ENCODE data around the gene AIFM3.

AIFM3 gene

GRCh38 chr22:21025763-21026755 lies 59.0 kb downstream of the AIFM3 start:
- Histone ChIP-seq H3K27me3 (peaks cover 4% of the 10 kb centered on the region; the same call in 1 of the 2 replicates), H3K27ac (peak overlapping the region; percentile 30; the same call in 1 of the 2 replicates), H3K4me3 (no peak overlapping the region), H3K4me2 (peak overlapping the region; percentile 28; the same call in 1 of the 2 replicates), H3K9me3 (no peaks in the 10 kb centered on the region), H3K9ac (no peak overlapping the region), H4K20me1 (no peaks in the 10 kb centered on the region), H3K4me1 (peaks cover 7% of the 10 kb centered on the region), H3K36me3 (no peaks in the 10 kb centered on the region)
- no peak for TF ChIP-seq Cebpa-rat (IDR thresholded peaks at IDR 0.05)

GRCh38 chr22:21026783-21027692 lies 60.0 kb downstream of the AIFM3 start:
- H3K27me3 ChIP-seq, result peaks cover 14% of the 10 kb centered on the region
- no peaks in the 10 kb centered on the region for H3K9me3 ChIP-seq
- peaks cover 7% of the 10 kb centered on the region for H3K4me1 ChIP-seq
- no peaks in the 10 kb centered on the region for H3K36me3 ChIP-seq
- no peak overlapping the region for H3K9ac ChIP-seq
- no peak overlapping the region for H3K4me3 ChIP-seq
- H3K27ac ChIP-seq, result no peak overlapping the region
- no peak overlapping the region for H3K4me2 ChIP-seq
- no peak for TF ChIP-seq Cebpa-rat (IDR thresholded peaks at IDR 0.05)
- no peaks in the 10 kb centered on the region for H4K20me1 ChIP-seq

- Histone ChIP-seq H3K4me1 (peaks cover 10% of the 10 kb centered on the region), H3K9ac (no peak overlapping the region), H3K36me3 (no peaks in the 10 kb centered on the region), H4K20me1 (no peaks in the 10 kb centered on the region), H3K27ac (no peak overlapping the region), H3K4me3 (no peak overlapping the region), H3K9me3 (no peaks in the 10 kb centered on the region), H3K4me2 (no peak overlapping the region), H3K27me3 (peaks cover 25% of the 10 kb centered on the region)
- TF ChIP-seq Cebpa-rat (IDR thresholded peaks at IDR 0.05), result no peak
Measured at GRCh38 chr22:21028277-21029251, 61.5 kb downstream of the AIFM3 start.

- TF ChIP-seq Cebpa-rat (IDR thresholded peaks at IDR 0.05), result no peak
- Histone ChIP-seq H3K27me3 (peaks cover 25% of the 10 kb centered on the region), H3K4me3 (no peak overlapping the region), H4K20me1 (no peaks in the 10 kb centered on the region), H3K4me2 (no peak overlapping the region), H3K36me3 (no peaks in the 10 kb centered on the region), H3K9me3 (no peaks in the 10 kb centered on the region), H3K27ac (no peak overlapping the region), H3K4me1 (peaks cover 15% of the 10 kb centered on the region), H3K9ac (no peak overlapping the region)
Measured at GRCh38 chr22:21029486-21030025, 62.5 kb downstream of the AIFM3 start.

GRCh38 chr22:21030032-21030431 lies 63.0 kb downstream of the AIFM3 start:
- H3K4me3 ChIP-seq, result no peak overlapping the region
- H4K20me1 ChIP-seq, result no peaks in the 10 kb centered on the region
- H3K4me2 ChIP-seq, result no peak overlapping the region
- H3K27me3 ChIP-seq, result peaks cover 25% of the 10 kb centered on the region
- no peaks in the 10 kb centered on the region for H3K36me3 ChIP-seq
- no peak for TF ChIP-seq Cebpa-rat (IDR thresholded peaks at IDR 0.05)
- H3K9me3 ChIP-seq, result no peaks in the 10 kb centered on the region
- H3K9ac ChIP-seq, result no peak overlapping the region
- peaks cover 14% of the 10 kb centered on the region for H3K4me1 ChIP-seq
- no peak overlapping the region for H3K27ac ChIP-seq

All from BLaER1 (cell line).